HG02943 (cell line): ENCODE data around the gene TMEM131L.

Source experiments
- ATAC-seq: cut with Tn5 transposase; IDR thresholded peaks from one replicate; pipeline ENCODE4 v1.9.1; 2021; ENCODE audit warnings: mild to moderate bottlenecking, low read depth, moderate library complexity; ENCODE audit not compliant: unreplicated experiment

Gene TMEM131L

GRCh38 chr4:153471698-153472093 is 5.5 kb downstream of the TMEM131L start:
- ATAC-seq: peak; percentile 21

DNA sequence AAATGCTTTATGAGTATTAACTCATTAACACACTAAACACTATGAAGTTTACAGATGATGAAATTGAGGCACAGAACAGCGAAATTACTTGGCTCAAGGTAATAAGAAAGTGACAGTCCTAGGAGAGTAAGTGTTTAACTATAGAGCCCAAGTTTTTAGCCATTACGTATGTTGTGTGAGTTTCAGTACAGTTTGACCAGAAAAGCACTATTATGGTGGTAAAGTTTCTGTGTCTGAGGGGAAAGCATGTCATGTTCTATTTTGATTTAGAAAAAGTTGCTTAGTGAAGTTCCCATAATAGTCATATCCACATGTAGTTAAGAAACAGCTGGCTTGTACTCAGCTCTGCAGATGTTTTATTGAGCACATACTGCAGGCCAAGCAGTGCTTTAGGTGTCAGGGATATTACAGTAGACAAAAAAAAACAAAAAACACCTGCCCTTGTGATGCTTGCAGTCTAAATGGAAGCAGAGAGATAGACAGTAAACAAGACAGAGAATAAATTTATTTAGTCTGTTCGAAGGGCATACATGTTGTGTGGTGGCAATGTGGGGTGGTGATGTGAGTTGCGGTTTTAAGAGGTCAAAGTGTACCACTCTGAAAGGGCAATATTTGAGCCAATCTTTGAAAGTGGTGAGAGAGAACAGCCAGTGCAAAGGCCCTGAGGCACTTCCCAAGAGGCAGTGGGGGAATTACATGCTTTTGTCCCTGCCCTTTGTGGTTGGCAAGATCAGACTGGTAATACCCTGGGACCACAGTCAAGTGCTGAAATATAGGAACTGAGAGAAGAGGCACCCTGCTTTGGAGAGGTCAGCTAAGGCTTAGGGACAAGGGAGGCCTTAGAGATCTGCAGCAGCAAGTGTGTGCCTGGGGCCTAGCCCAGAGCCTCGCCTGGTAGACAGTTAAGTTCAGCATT is 6.2 kb downstream of the TMEM131L start:
- peak; percentile 48 for ATAC-seq

DNA sequence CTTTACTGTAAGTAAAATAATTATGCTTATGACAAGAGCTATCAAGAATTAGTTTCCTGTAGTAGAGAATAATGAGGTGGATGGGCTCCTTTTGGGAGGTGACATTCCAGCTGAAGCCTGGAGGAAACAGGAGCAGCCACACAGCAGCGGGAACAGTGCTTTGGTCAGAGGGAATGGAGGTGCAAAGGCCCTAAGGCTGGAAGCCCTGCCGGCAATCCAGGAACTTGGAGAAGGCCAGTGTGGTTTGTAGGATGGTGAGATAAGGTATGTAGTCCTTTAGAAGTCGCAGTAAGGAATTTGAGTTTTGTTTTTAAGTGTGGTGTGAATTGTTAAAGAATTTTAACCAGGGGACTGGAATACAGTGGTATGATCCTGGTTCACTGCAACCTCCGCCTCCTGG is 8.1 kb downstream of the TMEM131L start:
- ATAC-seq: no peak

DNA sequence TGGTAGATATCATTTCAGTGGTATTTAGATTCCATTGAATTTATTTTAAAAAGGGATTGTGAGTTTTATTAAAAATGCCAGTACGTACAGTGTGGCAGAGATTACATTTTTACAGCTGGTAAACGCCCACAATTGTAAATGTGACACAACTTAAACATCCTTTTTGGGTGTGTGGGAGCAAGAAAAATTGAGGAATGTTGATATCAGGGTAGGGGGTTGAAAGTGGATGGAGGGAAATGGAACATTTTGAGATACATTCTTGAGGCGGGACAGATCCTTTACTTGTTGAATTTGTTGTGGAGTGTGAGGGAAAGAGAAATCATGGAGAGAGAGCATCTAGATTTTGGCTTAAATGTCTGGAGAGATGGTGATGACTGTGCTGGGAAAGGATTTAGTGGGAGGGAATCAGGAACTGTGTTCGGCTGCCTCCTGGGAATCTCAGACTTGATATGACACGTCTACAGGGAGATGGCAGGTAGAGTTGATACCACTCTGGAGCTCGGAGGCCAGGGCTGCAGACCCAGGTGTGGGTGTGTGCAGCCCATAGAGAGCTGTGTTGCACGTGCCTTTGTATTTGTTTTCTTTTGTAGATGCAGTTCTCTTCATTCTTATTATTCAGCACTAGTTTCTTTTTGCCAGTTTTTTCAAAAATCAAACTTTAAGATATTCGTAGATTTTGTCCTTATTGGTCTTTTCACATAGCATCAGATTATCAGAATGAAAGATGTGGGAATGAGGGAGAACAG is 10.8 kb downstream of the TMEM131L start:
- no peak for ATAC-seq

- no peak for ATAC-seq
Observed at GRCh38 chr4:153479101-153479500, 12.9 kb downstream of the TMEM131L start.

- ATAC-seq: no peak
Observed at GRCh38 chr4:153480704-153481103, 14.5 kb downstream of the TMEM131L start.

- no peak for ATAC-seq
Observed at GRCh38 chr4:153481478-153481877, 15.3 kb downstream of the TMEM131L start.

DNA sequence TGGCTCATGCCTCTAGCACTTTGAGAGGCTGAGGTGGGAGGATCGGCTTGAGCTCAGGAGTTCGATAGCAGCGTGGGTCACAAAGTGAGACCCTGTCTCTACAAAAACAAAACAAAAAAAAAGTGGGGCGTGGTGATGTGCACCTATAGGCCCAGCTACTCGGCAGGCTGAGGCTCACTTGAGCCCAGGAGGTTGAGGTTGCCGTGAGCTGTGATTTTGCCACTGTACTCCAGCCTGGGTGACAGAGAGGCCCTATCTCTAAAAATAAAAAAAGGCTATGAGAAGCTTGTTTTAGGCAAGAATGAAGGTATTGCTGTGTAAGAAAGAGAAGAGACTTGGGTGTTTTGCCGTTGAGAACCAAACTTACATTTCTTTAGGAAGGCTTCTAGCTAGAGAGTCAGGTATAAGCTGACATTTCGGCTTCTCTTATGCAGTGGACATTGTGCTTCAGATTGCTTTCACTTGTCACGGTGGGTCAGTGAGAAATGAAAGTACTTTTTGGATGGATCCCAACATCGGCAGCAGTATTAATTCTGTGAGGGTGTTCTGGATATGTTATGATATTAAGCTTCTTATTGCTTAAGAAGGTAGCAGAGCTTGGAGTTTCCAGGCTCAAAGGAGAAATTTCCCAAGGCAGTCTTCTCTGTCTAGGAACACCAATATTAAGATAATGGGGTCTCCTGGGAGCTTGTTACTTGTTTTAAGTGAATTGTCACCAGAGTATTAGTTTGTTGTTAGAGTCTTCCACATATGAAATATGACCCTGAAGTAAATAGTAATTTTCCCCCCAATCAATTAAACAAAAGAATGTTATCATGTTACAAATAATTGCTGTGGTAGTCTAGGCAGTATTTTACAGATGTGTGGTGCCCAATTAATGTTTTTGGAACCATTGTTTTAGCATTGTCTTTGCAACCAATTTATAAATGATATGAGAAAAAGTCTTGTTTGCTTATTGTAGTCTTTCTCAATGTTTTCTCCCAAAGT is 17.6 kb downstream of the TMEM131L start:
- ATAC-seq: no peak

DNA sequence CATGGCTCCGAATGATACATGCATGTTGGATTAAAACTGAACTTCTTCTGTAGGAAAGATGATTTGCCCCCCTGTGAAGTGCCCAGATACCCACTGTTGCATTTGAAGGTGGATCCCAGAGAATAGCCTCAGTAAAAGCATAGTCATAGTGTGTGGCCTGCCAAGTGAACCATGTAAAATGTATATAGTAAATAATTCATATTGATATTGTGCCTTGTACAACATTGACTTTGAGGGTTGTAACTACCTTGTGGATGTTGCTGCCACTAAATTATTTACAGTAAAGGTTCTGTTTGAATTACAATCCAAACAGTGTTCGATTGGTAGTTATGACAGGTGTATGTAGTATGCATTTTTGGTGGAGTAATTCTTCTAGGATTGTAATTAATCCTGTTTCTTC is 19.2 kb downstream of the TMEM131L start:
- ATAC-seq: no peak

- no peak for ATAC-seq
Observed at GRCh38 chr4:153485860-153486259, 19.7 kb downstream of the TMEM131L start.

DNA sequence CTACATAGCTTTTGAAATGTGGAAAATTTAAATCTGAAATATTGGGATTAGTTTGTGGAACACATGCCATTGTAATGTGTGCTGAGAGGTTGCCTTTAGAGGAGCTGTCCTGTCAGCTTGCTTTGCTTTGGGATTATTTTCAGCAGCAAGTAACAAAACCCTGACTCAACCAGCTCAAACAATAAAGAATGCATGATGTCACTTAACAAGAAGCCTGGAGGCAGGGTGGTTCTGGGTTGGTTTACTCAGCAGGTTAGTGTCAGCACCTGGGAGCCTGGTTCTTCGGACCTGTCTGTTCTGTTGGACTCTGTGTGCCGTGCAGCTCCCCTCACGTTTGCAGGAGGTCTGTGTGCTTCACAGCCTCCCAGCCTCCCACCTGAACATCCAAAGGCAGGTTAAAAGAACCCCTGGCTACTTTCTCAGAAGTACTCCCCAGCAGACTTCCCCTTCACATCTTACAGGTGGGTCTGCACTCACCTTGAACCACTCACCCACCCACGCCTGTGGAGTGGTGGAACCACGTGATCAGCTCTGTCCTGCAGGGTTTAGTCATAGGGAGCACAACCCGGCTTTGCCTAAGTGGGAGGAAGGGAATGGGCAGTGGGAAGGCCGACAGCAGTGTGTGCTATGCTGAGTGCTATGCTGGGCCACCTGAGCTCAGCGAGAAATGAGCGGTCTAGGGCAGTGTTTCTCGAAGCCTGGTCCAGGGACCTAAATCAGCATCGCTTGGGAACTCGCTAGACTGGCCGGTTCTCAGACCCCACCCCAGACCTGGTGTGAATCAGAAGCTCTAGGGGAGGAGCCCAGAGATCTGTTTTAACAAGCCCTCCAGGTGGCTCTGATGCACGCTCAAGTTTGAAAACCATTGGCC is 20.4 kb downstream of the TMEM131L start:
- no peak for ATAC-seq

DNA sequence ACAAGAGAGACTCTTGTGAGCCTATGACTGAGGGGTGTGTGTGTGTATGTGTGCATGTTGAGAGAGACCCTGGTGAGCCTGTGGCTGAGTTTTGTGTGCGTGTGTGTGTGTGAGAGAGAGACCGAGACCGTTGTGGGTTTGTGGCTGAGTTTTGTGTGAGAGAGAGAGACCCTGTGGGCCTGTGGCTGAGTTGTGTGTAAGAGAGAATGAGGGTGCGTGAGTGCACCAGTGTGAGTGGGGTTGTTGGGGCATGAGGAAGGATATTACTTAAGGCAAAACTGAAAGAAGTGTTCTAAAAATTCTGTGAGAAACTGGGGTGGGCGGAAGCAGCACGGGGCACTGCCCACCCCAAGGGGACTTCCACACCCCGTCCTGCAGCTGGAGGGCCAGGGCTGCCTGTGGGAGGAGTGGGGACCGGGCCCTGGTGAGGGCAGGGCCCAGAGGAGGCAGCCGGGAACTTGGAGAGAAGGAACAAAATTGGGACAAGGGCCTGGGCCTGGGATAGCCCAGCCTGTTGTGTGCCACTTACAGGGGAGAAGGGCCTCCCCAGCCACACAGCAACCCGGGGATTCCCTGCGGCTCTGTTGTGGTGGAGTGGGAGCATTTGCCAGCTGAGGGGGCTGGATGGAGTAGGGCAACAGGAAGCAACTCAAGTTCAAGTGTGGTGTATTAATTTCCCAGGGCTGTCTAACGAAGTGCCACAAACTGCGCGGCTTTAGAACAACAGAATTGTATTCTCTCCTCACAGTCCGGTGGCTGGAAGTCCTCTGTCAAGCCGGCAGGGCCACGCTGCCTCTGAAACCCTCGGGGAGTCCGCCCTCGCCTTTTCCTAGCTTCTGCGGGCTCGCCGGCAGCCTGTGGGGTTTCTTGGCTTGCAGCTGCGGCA is 22.1 kb downstream of the TMEM131L start:
- peak; percentile 64 for ATAC-seq

GRCh38 chr4:153489856-153490558 is 23.8 kb downstream of the TMEM131L start:
- ATAC-seq: no peak

GRCh38 chr4:153490985-153491483 is 24.9 kb downstream of the TMEM131L start:
- no peak for ATAC-seq

GRCh38 chr4:153494562-153494961 is 28.4 kb downstream of the TMEM131L start:
- no peak for ATAC-seq

DNA sequence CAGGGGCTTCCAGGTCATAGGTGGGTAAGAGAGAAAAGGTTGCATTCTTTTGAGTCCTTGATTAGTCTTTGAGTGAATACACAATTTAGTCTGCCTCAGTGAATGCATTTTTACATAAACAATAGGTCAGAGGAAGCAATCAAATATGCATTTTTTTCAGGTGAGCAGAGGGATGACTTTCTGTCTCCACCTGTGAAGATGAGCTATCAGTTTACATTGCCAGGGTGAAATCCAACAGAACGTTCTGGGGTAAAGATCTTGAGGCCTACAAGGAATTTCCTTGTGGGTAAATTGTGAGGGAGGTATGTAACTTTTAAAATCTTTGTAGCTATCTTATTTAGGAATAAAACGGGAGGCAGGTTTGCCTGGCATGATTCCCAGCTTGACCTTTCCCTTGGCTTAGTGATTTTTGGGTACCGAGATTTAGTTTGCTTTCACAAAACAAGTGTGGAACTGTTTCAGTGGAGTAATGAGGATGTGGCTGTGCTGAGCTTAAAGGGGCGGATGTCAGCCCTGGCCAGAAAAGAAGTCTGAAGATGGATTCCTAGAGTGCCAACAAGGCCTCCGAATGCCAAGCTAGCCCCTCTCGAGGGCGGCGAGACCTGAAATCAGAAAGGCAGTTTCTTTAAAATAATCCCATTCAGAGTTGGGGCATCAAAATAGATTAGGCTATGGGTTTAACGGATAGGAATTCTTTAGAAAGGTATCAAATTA is 29.5 kb downstream of the TMEM131L start:
- no peak for ATAC-seq

DNA sequence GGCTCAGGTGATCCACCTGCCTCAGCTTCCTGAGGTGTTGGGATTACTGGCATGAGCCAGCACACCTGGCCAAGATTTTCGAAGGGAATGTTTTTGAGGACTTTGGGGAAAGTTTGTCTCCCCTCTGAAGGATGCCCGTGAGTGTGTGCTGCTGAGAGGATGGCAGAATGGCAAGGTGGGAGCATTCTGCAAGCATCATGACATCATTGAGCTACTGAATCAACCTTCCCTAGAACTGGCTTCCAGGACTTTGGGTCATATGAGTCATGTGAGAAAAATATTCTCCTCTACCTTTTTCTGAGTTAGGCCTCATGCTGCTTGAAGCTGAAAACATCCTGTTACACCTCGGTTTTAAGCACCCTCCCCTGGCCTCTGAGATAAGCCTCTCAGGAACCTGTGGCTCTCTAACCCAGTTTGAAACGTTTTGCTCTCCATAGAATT is 31.0 kb downstream of the TMEM131L start:
- ATAC-seq: no peak
